Measurements from ENCODE around the gene FAP. TPM values are rescaled to one million over a fixed set of nuclear protein-coding genes. Genes with fewer than 3 reads are reported as not detected.

Gene FAP
- total RNA-seq, 4 donors from 2014 or later: 11.5 to 31.8 (median 31.0) TPM

Other genes with a start within 250 kb of the FAP start
- 10 to 100 TPM; 11.5 to 17.8 (median 16.3) TPM for gene DPP4, start 169.2 kb downstream of the FAP start, total RNA-seq
- gene GCG, start 91.2 kb downstream of the FAP start, total RNA-seq: not detected
- 10 to 100 TPM; 14.3 to 20.5 (median 16.6) TPM for gene IFIH1, start 75.2 kb upstream of the FAP start, total RNA-seq
- gene GCA, start 100.7 kb upstream of the FAP start, total RNA-seq: 10 to 100 TPM; 17.0 to 74.3 (median 38.3) TPM

All from subcutaneous adipose tissue (tissue), 4 donors.